A549 (cell line): ENCODE results near the gene RIMBP2. TPM values are rescaled to one million over a fixed set of nuclear protein-coding genes. Genes with fewer than 3 reads are reported as not detected.

Experiments
- ATAC-seq, 2 experiments: fragments of 200-7000 bp in 1 of 2; fragments of >200 bp in 1 of 2; cut with Nextera tagmentation in 1 of 2; cut with Tn5 transposase in 1 of 2; 3 replicates each; pipeline versions ENCODE4 v1.8.0 to v1.9.1; 2018 to 2020; ENCODE audit warnings: mild to moderate bottlenecking in 1 of 2, moderate library complexity in 1 of 2
- CTCF ChIA-PET: fragments of 300-600 bp; sonication (Branson Sonifier 250); formaldehyde crosslinking; extraction: SDS; loops from one replicate; lab custom pipeline; 2021; ENCODE audit warnings: antibody characterized with exemption, inconsistent platforms; lab: Yijun Ruan, JAX
- POLR2A ChIA-PET: fragments of 350-600 bp; formaldehyde crosslinking; extraction: SDS; loops from one replicate; lab custom pipeline; 2021; ENCODE audit warnings: antibody characterized with exemption, inconsistent platforms; lab: Yijun Ruan, JAX
- DNase-seq, 2 experiments: peaks; one replicate each; pipeline versions ENCODE4 v3.0.0 to v3.0.0-alpha.2; 2011 to 2016; ENCODE audit warnings: low read depth in 1 of 2, low spot score in 1 of 2
- FAIRE-seq: peaks from 2 replicates; lab custom pipeline; 2011; peaks lifted over from hg19 to GRCh38; lab: Jason Lieb, UNC
- H3K27ac ChIP-seq, 2 experiments: fragments of >200 bp; sonication (Bioruptor Twin); formaldehyde crosslinking; 3 replicates each; pipeline ENCODE4 v1.5.1; 2016 to 2017
- H3K4me1 ChIP-seq: fragments of >200 bp; sonication (Bioruptor Twin); formaldehyde crosslinking; 3 replicates; pipeline ENCODE4 v1.6.1; 2016
- H3K4me2 ChIP-seq: fragments of >200 bp; sonication (Bioruptor Twin); formaldehyde crosslinking; 3 replicates; pipeline ENCODE4 v1.6.1; 2016
- H3K4me3 ChIP-seq: fragments of >200 bp; sonication (Bioruptor Twin); formaldehyde crosslinking; 3 replicates; pipeline ENCODE4 v1.5.1; 2016
- H3K9me3 ChIP-seq: fragments of >200 bp; sonication (Bioruptor Twin); formaldehyde crosslinking; 3 replicates; pipeline ENCODE4 v1.6.1; 2016
- BCL3 ChIP-seq: fragments of >200 bp; sonication (Bioruptor Twin); formaldehyde crosslinking; IDR thresholded peaks from 3 replicates; pipeline ENCODE4 v1.6.1; 2016
- CBX2 ChIP-seq: fragments of 200-600 bp; sonication (generic); IDR thresholded peaks from 2 replicates; pipeline ENCODE4 v1.6.1; 2016; ENCODE audit warnings: low read depth, mild to moderate bottlenecking, borderline replicate concordance
- CEBPB ChIP-seq, 2 experiments: fragments of >200 bp in 1 of 2; sonication (Bioruptor Twin) in 1 of 2; formaldehyde crosslinking in 1 of 2; IDR thresholded peaks; 2 replicates each; pipeline ENCODE4 v1.6.1; 2012 to 2016
- CTCF ChIP-seq: fragments of >200 bp; sonication (Bioruptor Twin); formaldehyde crosslinking; IDR thresholded peaks from 3 replicates; pipeline ENCODE4 v1.5.1; 2016
- EHF ChIP-seq: fragments of 250-450 bp; sonication (Bioruptor Pico); IDR thresholded peaks from 2 replicates; pipeline ENCODE4 v1.5.0; 2020; ENCODE audit warnings: mild to moderate bottlenecking
- EHMT2 ChIP-seq: fragments of 200-600 bp; sonication (generic); IDR thresholded peaks from 2 replicates; pipeline ENCODE4 v1.6.1; 2016; ENCODE audit warnings: antibody characterized with exemption, low read depth, mild to moderate bottlenecking, moderate library complexity
- EP300 ChIP-seq, 2 experiments: fragments of >200 bp; sonication (Bioruptor Twin); formaldehyde crosslinking; IDR thresholded peaks; 2 replicates in 1 of 2; 3 replicates in 1 of 2; pipeline ENCODE4 v1.6.1; 2016 to 2017
- ESRRA ChIP-seq: fragments of 150-350 bp; IDR thresholded peaks from 2 replicates; pipeline ENCODE4 v1.6.1; 2014; ENCODE audit warnings: mild to moderate bottlenecking, low read length, borderline replicate concordance
- FOSB ChIP-seq: fragments of 250-450 bp; sonication (Bioruptor Pico); IDR thresholded peaks from 2 replicates; pipeline ENCODE4 v1.5.0; 2020; ENCODE audit warnings: mild to moderate bottlenecking, moderate library complexity
- FOSL2 ChIP-seq, 2 experiments: fragments of 450-650 bp in 1 of 2; fragments of >200 bp in 1 of 2; sonication (Bioruptor Twin) in 1 of 2; formaldehyde crosslinking; IDR thresholded peaks; 2 replicates each; pipeline versions ENCODE4 v1.5.0 to v1.6.1; 2016 to 2020; ENCODE audit warnings: mild to moderate bottlenecking in 1 of 2, moderate library complexity in 1 of 2
- HMGXB4 ChIP-seq: fragments of 250-450 bp; sonication (Bioruptor Pico); IDR thresholded peaks from 2 replicates; pipeline ENCODE4 v1.5.0; 2021; ENCODE audit warnings: mild to moderate bottlenecking, moderate library complexity, borderline replicate concordance
- HOXA7 ChIP-seq: fragments of 250-450 bp; sonication (Bioruptor Pico); IDR thresholded peaks from 2 replicates; pipeline ENCODE4 v1.5.0; 2020; ENCODE audit warnings: mild to moderate bottlenecking, moderate library complexity
- JUN ChIP-seq, 2 experiments: fragments of >200 bp; sonication (Bioruptor Twin); formaldehyde crosslinking; IDR thresholded peaks; 2 replicates in 1 of 2; 3 replicates in 1 of 2; pipeline ENCODE4 v1.6.1; 2016 to 2017
- NPAS2 ChIP-seq: fragments of 250-450 bp; sonication (Bioruptor Pico); IDR thresholded peaks from 2 replicates; pipeline ENCODE4 v1.8.0; 2022; ENCODE audit warnings: mild to moderate bottlenecking, moderate library complexity, borderline replicate concordance
- PHF8 ChIP-seq: fragments of 200-600 bp; sonication (generic); IDR thresholded peaks from 2 replicates; pipeline ENCODE4 v1.6.1; 2016; ENCODE audit warnings: low read depth, mild to moderate bottlenecking, antibody characterized with exemption, moderate library complexity, borderline replicate concordance
- POLR2A ChIP-seq: IDR thresholded peaks from 2 replicates; pipeline ENCODE4 v1.6.1; 2012; ENCODE audit warnings: mild to moderate bottlenecking, low read length
- POLR2AphosphoS2 ChIP-seq: conservative IDR thresholded peaks from 2 replicates; pipeline ENCODE4 v1.6.1; 2012; ENCODE audit warnings: low read length, improper control_type of control experiment, inconsistent platforms
- RAD21 ChIP-seq, 2 experiments: fragments of >200 bp in 1 of 2; sonication (Bioruptor Twin) in 1 of 2; formaldehyde crosslinking in 1 of 2; IDR thresholded peaks in 1 of 2; conservative IDR thresholded peaks in 1 of 2; 2 replicates in 1 of 2; 3 replicates in 1 of 2; pipeline ENCODE4 v1.6.1; 2012 to 2018; ENCODE audit warnings: inconsistent platforms in 1 of 2
- REST ChIP-seq: fragments of 200-600 bp; sonication (generic); IDR thresholded peaks from 2 replicates; pipeline ENCODE4 v1.6.1; 2016; ENCODE audit warnings: antibody characterized with exemption, mild to moderate bottlenecking, moderate library complexity
- TP53 ChIP-seq: fragments of 250-450 bp; sonication (Bioruptor Pico); IDR thresholded peaks from 2 replicates; pipeline ENCODE4 v1.5.0; 2021; ENCODE audit warnings: mild to moderate bottlenecking, moderate library complexity
- ZC3H11A ChIP-seq: fragments of 450-650 bp; IDR thresholded peaks from 2 replicates; pipeline ENCODE4 v1.6.1; 2014; ENCODE audit warnings: antibody characterized with exemption, mild to moderate bottlenecking
- ZFP36 ChIP-seq: fragments of 450-650 bp; IDR thresholded peaks from 2 replicates; pipeline ENCODE4 v1.6.1; 2014; ENCODE audit warnings: borderline replicate concordance; ENCODE audit not compliant: partially characterized antibody
- WGBS: methylation state at CpG from one replicate; pipeline ENCODE4 v1.1.6; 2017; ENCODE audit errors: missing lambda C conversion rate; 5-methylcytosine and 5-hydroxymethylcytosine counted together
- polyA plus RNA-seq, 4 experiments: library from polyadenylated mRNA; depleted of rRNA in 3 of 4; stranded (reverse); fragments of >200 nt; fragmentation: RNase III in 1 of 4; extraction: RNeasy Plus Mini Kit Qiagen cat#74134 plus additional on column Dnase treatment in 1 of 4; gene quantifications; 2 replicates in 3 of 4; 3 replicates in 1 of 4; pipeline ENCODE4 v1.2.3, GENCODE V29; 2011 to 2017

RIMBP2 gene
- polyA plus RNA-seq, 2 of the 4 experiments (the other 2 are of a cell fraction), result not detected

- TF ChIP-seq ZFP36 (no peak), HMGXB4 (CRISPR knock-in tag) (no peak), POLR2A (no peak), CBX2 (no peak), CEBPB (IDR thresholded peaks at IDR 0.05) (no peak)
- Histone ChIP-seq H3K4me3 (no peak overlapping the region), H3K9me3 (no peaks in the 10 kb centered on the region), H3K4me1 (peaks cover 9% of the 10 kb centered on the region; the same call in 1 of the 3 replicates), H3K27ac (no peak overlapping the region), H3K4me2 (no peak overlapping the region)
- 30% methylated on average over 13 of the region's 13 CpGs for WGBS
- DNase-seq (no peak), ATAC-seq (no peak), FAIRE-seq (no peak)
- CTCF ChIA-PET, result no interaction called here
- POLR2A ChIA-PET, result no interaction called here
Observed at GRCh38 chr12:130709971-130710732, 5.9 kb downstream of the RIMBP2 start.

GRCh38 chr12:130709151-130709970 lies 6.7 kb downstream of the RIMBP2 start:
- ATAC-seq, result peak in 1 of 2 experiments; percentile 17; a peak in 3 of 6 replicates
- CTCF ChIA-PET, result interaction anchor here (1.9 kb wide), 1 partner anchor 39 kb away, joined by 7 read pairs; no protein-coding TSS in a partner anchor

GRCh38 chr12:130708648-130709047 lies 7.5 kb downstream of the RIMBP2 start:
- H3K4me2 ChIP-seq, result no peak overlapping the region
- H3K9me3 ChIP-seq, result no peaks in the 10 kb centered on the region
- TF ChIP-seq PHF8 (no peak), EHMT2 (no peak), FOSB (CRISPR knock-in tag) (no peak), ZC3H11A (no peak), REST (no peak), CTCF (no peak), EP300 (IDR thresholded peaks at IDR 0.05) (no peak), JUN (IDR thresholded peaks at IDR 0.05) (no peak)
- TF ChIP-seq, all 56 proteins: peak for 0
- DNase-seq, result no peak
- Histone ChIP-seq H3K4me3 (no peak overlapping the region), H3K4me1 (no peaks in the 10 kb centered on the region; the same call in 2 of the 3 replicates), H3K27ac (no peak overlapping the region)
- no peak for FAIRE-seq
- ATAC-seq, result no peak
- POLR2A ChIA-PET, result no interaction called here
- CTCF ChIA-PET, result interaction anchor here (1.9 kb wide), 1 partner anchor 39 kb away, joined by 7 read pairs; no protein-coding TSS in a partner anchor
- 48% methylated on average over 12 of the region's 12 CpGs for WGBS

More at GRCh38 chr12:130709151-130709970, 6.7 kb downstream of the RIMBP2 start:
- FAIRE-seq (no peak), DNase-seq (no peak)
- POLR2A ChIA-PET, result no interaction called here
- Histone ChIP-seq H3K4me3 (no peak overlapping the region), H3K4me1 (peaks cover 3% of the 10 kb centered on the region; the same call in 1 of the 3 replicates), H3K27ac (no peak overlapping the region), H3K9me3 (no peaks in the 10 kb centered on the region), H3K4me2 (no peak overlapping the region)
- WGBS, result 11% methylated on average over 25 of the region's 29 CpGs
- TF ChIP-seq ESRRA, result no peak
- TF ChIP-seq TP53 (CRISPR knock-in tag), result no peak
- TF ChIP-seq EHF (CRISPR knock-in tag), result no peak
- no peak for TF ChIP-seq BCL3
- no peak for TF ChIP-seq FOSL2 (IDR thresholded peaks at IDR 0.05)
- TF ChIP-seq FOSL2 (CRISPR knock-in tag; IDR thresholded peaks at IDR 0.05), result no peak
- no peak for TF ChIP-seq RAD21 (conservative IDR thresholded peaks at IDR 0.05 in 1 of 2, IDR thresholded peaks at IDR 0.05 in 1 of 2)
- no peak for TF ChIP-seq POLR2AphosphoS2
- TF ChIP-seq FOSB (CRISPR knock-in tag), result no peak
- no peak for TF ChIP-seq NPAS2
- no peak for TF ChIP-seq EHMT2
- no peak for TF ChIP-seq HOXA7 (CRISPR knock-in tag)
